ENCODE results near the gene NPTN.
"Not testable (repeated sequence)": the region's sequence is repeated elsewhere in the genome, so short reads cannot be mapped to it uniquely, and the experiment has no call there.

The NPTN gene

GRCh38 chr15:73600413-73601335 lies 32.5 kb downstream of the NPTN start:
- no peak for FAIRE-seq

GRCh38 chr15:73599934-73600333 lies 33.3 kb downstream of the NPTN start:
- no peak for FAIRE-seq

DNA sequence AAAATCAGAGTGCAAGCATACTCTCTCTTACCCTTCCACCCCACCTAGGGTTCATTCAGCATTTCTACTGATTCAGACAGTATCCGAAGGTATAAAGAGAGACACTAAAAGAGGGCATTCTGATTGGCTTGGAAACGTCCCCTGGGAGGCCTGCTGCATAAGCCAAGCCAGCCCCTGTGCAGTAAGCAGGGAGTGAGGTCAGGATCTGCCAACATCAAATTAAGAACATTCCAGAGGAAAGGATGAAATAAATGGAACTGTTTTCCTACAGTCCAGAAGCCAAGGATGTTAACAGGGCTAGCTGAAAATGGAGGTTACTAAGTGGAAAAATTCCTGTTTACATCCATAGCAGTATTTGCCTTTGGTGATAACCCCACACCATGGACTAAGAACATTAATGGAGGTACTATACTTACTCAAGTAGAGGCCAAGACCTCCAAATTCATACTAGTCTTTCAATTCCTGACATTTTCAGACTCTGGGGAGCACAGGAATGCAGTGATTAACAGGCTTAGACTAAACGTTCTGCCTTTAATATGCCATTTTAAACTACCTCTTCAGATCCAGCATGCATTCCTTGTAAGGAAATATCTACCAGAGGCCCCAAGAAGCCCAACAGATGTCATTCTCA lies 34.5 kb downstream of the NPTN start:
- FAIRE-seq: no peak

GRCh38 chr15:73597036-73597638 lies 36.1 kb downstream of the NPTN start:
- FAIRE-seq: no peak

DNA sequence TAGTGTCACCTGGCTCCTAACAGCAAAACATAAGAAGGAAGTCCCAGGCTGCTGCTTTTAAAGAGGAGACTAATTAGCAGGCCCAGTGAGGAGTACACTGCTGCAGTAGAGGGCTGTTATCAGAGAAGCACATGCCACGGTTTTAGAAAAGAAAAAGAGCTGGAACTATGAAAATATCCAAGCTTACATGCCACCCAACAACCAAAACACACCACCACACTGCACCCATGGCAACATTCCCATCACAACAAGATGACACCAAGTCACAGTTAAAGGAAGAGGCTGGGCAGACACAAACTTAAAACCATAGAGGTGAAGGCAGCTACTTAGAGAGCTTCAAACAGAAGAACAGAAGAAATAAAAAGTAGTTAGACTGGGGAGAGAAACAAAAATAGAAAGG lies 37.0 kb downstream of the NPTN start:
- no peak for FAIRE-seq

DNA sequence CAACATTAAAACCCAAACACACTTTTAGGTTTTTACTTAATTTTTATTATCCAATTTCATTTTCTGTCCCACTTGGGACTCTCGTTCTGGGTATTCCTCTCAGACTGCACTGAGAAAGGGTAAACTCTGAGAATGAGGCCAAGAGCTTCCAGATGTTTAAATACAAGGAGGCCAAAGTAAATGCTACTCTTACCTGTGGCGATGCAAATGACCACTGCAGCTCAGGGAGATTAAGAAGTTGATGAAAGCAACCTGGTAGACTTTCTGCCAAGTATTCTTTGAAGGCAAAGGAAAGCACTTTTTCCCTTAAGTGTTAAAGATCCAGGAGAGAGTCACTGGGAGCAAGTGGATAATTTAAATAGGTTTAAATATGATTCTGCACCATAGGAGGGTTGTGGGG lies 39.1 kb downstream of the NPTN start:
- FAIRE-seq: no peak

DNA sequence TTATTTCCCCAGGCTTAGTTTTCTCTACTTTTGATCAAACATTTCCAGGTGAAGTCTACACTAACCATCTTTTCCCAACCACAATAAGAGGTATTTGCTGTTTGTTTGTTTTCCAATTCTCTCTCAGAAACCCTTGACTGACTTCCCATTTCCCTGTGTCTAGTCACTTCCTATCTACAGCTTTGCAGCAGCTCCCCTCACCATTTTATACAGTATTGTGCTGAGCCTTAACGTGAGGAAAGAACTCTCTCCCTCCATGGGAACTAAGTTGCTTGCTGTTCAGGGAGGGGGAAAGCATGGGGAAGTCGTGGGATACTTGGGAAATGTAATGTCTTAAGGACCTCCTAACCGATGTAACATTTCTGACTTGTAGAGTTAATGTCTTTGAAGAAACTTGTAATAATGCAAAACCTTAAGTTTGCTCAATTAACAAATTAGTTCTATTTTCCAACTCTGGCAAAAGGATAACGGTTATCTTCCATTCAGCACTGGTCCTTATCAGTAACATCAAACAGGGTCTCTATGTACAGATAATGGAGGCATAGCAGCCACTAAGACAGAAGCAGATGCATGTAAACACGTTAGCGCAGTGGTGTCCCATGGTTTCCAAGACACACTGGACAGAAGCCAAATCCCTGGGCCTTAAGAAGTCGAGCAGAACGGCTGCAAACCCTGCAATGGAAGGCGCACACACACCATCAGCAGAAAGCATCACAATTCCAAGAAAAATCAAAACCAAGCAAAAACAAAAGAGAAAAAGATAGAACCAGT lies 39.7 kb downstream of the NPTN start:
- FAIRE-seq: no peak

DNA sequence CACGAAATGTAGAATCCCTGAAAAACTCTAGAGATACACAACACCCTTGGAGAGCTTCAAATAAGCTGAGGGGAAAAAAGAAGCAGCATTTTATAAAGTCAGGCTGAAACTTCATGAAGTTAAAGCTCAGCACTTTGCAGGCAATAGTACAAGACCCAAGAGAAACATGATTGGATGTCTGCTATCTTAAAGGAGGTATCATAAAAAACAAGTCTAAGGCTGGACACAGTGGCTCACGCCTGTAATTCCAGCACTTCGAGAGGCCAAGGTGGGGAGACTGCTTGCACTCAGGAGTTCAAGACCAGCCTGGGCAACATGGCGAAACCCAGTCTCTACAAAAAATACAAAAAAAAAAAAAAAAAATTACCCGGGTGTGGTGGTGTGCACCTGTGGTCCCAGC lies 42.9 kb downstream of the NPTN start:
- FAIRE-seq: no peak

DNA sequence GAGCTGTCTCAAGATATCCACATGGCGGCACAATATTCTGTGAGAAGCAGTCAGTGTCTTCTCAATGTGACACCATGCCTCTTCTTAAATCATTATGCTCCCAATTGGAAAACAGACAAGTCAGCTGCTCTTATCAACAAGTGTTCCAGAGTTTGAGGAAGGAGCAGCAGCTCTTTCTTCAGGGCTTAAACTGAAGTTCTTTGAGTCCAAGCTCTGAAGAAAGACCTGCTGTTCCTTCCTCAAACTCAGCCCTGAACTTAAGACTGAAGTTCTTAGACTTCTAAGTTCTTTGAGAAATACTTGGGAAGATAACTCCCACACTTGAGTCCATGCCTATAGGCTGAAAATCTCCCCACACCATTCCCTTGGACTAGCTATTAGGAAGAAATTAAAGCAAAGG lies 43.4 kb downstream of the NPTN start:
- no peak for FAIRE-seq

DNA sequence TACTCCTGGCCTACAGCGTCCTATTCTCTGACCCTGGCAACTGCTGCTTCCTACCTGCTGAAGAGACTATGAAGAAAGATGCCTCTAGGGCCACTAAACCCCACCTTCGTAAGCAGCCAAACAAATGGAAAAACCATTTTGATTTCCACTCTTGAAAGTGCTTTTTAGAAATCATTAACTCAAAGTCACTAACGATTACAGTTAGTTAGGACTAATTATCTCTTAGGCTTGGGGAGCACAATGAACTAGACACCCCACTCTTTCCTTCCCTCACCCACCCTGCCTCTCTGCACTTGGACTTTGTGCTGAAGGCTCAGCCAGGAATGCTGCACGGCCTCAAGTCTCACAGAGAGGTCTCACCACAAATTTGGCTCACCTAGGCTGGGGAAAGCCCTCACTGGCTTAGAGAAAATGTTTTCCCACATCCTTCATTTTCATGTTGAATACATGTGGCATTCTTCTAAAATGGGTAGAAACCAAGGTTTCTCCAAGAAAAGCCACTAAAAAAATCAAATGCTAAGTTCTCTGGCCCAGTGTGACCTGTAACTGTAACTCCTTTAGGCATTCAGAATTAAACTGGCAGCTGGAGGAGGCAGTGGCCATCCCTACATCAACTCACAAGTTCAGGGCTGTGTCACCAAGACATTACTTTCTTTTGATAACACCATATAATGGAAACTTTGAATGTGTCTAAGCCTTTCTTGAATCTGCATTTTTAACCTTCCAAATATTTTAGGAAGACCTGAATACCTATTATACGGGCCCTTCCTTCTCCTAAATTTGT lies 47.1 kb downstream of the NPTN start:
- FAIRE-seq: no peak

- no peak for FAIRE-seq
These were observed 48.3 kb downstream of the NPTN start for GRCh38 chr15:73584699-73585420.

GRCh38 chr15:73583544-73583943 lies 49.6 kb downstream of the NPTN start:
- no peak for FAIRE-seq

- FAIRE-seq: no peak
These were observed 50.3 kb downstream of the NPTN start for GRCh38 chr15:73582851-73583379.

DNA sequence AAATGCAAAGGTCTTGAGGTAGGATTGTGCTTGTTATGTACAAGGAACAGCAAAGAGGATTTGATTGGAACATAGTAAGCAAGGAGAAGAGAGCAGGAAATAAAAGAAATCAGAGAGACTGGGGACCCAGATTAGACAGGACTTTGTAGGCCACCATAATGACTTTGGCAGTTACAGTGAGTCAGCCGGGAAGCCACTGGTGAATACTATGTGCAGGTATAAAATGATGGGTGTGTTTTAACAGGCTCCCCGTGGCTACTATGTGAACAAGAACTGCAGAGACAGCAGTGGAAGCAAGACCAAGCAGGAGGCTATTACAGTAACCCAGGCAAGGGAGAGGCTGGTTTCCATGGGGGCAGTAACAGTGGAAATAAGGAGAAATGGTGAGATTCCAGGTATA lies 55.2 kb downstream of the NPTN start:
- FAIRE-seq: no peak

GRCh38 chr15:73577593-73577992 lies 55.6 kb downstream of the NPTN start:
- not testable (repeated sequence) for FAIRE-seq

- FAIRE-seq: no peak
These were observed 57.4 kb downstream of the NPTN start for GRCh38 chr15:73575636-73576247.

DNA sequence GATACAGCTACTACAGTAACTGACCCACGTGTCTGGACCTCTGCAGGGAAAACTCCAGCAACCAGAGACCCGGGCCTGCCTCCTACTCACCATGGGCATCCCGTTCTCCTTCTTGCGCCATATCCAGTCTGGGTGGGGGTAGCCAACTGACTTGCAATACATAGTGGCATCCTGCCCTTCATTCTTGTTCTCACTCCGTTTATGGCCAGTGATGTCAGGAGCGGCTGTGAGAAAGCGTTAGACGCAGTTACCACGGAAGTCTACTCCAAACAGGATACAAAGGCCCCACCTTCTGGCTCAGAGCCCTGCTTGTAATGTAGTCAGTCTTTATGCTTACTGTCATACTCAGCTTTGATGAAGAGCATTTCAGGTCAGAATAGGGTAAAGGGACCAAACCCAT lies 59.6 kb downstream of the NPTN start:
- no peak for FAIRE-seq

DNA sequence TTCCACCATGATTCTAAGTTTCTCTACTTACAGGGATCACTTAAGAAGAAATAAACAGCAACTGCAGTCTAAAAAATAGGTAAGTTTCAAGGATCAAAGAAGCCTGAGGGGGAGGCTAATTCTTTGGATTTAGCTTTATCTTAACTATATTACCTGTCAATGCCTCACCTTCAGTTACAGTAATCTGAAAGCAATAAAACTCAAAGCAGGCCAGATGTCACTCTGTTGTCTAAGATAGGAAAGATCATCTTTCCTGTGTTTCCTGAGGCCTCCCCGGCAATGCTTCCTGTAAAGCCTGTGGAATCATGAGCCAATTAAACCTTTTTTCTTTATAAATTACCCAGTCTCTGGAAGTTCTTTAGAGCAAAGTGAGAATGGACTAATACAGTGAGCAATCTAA lies 60.2 kb downstream of the NPTN start:
- FAIRE-seq: no peak

- no peak for FAIRE-seq
These were observed 60.9 kb downstream of the NPTN start for GRCh38 chr15:73572296-73572695.

DNA sequence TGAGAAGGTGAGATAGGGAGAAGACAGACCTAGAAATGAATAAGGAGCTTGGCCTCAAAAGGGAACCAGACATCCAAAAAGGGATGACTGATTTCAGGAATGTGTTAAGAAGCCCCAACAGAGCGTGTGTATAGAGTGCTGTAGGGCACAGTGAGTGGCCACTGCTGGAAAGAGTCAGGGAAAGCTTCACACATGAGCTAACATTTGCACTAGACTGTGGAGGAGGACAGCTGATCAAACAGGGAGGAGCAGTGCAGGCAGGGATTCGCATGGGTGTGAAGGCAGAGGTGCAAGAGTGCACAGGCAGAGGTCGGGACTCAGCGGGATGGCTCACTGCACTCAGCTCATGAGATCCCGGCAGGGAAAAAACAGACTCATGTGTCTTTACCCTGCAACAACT lies 61.8 kb downstream of the NPTN start:
- FAIRE-seq: no peak
